HG03196 (cell line): ENCODE results near the gene LRRK1.

ENCODE experiments used
- ATAC-seq: cut with Tn5 transposase; IDR thresholded peaks from one replicate; pipeline ENCODE4 v1.9.1; 2021; ENCODE audit not compliant: unreplicated experiment

Gene LRRK1

DNA sequence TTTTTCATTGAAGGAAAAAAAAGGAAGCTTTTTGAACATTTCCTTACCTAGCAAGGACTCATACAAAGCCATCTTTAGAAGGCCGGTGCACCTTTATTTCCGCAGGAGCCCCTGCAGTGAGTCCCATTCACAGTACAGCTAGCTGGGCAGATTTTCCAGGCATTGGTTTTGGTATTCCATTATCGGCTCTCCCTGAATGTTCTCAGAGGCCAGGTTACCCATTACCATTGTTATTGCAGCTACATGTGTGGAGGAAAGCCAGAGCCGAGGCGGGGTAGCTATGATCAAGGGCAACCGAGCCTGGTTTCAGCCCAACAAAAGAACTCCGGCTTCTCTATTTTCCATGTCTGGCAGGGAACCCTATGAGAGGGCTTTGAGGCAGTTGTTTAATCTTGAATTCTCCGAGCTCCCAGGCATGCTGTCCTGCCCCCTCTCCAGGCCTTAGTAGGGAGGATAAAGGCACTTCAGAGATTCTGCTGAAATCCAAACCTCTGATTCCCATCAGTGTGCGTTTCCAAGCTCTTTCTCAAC is 100.3 kb downstream of the LRRK1 start:
- no peak for ATAC-seq

DNA sequence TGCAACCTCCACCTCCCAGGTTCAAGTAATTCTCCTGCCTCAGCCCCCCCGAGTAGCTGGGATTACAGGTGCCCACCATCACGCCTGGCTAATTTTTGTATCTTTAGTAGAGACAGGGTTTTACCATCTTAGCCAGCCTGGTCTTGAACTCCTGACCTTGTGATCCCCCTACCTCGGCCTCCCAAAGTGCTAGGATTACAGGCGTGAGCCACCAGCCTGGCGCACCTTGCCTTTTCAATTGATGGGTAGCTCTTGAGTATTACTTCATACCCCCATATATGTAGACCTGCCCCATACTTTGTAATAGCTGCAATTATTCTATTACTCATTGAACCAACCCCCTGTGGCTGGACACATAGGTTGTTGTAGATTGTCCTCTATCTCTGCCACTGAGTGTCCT is 101.3 kb downstream of the LRRK1 start:
- no peak for ATAC-seq

GRCh38 chr15:101020945-101021344 is 101.8 kb downstream of the LRRK1 start:
- ATAC-seq, result no peak

DNA sequence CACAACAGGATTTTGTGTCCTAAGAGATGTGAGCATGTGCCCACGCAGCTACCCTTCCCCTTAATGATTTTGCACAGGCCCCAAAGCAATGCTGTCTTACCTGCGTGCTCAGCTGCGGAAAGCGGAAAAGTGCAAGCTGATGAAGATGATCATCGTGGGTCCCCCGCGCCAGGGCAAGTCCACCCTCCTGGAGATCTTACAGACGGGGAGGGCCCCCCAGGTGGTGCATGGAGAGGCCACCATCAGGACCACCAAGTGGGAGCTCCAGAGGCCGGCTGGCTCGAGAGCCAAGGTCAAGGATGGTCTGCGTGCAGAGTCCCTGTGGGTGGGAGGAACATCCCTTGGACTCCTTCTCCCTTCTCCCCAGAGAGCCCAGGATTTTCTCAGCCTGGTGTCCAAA is 103.1 kb downstream of the LRRK1 start:
- ATAC-seq, result no peak

GRCh38 chr15:101022876-101023275 is 103.7 kb downstream of the LRRK1 start:
- no peak for ATAC-seq

- no peak for ATAC-seq
Observed at GRCh38 chr15:101023501-101024072, 104.4 kb downstream of the LRRK1 start.

- ATAC-seq, result no peak
Observed at GRCh38 chr15:101024073-101024695, 105.0 kb downstream of the LRRK1 start.

DNA sequence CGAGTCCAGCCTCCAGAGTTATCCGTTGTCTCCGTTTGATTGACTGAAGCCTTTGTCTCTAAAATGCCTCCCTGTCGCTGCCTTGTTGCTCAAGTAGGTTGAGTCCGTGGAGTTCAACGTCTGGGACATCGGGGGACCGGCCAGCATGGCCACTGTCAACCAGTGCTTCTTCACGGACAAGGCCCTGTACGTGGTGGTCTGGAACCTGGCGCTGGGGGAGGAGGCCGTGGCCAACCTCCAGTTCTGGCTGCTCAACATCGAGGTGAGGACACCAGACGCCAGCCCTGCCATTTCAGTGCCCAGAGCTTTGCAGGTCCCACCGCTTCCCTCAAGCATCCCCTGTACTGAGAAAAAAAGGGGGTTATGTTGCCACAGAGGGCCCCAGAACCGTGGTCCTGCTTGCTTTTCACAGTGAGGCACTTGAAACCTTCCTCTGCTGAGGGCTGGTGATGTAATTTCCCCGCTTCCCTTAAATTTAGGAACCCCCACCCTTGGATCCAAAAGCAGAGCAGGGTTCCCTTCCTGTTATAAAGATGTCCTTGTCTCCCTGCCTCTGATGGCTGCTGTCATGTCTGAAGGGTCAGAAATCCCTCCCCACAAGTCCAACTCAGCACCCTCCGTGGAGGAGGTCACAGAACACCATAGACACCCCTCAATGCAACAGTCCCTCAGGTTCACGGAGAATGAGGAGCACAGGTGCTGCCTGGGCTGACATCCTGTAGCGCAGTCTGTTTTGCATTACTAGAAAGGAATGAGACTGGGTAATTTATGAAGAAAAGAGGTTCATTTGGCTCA is 105.7 kb downstream of the LRRK1 start:
- no peak for ATAC-seq

DNA sequence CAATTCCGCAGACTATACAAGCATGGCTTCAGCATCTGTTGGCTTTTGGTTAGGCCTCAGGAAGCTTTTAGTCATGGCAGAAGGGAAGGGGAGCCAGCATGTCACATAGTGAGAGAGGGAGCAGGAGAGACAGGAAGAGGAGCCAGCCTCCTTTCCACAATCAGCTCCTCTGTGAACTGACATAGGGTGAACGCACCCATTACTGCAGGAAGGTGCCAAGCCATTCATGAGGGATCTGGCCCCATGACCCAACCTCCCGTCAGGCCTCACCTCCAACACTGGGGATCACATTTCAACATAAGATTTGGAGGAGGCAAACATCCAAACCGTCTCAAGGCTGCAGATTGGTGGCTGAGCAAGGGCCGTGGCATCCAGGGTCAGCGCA is 106.3 kb downstream of the LRRK1 start:
- ATAC-seq, result no peak

- ATAC-seq, result no peak
Observed at GRCh38 chr15:101025896-101026631, 106.9 kb downstream of the LRRK1 start.

- no peak for ATAC-seq
Observed at GRCh38 chr15:101026656-101027272, 107.6 kb downstream of the LRRK1 start.

DNA sequence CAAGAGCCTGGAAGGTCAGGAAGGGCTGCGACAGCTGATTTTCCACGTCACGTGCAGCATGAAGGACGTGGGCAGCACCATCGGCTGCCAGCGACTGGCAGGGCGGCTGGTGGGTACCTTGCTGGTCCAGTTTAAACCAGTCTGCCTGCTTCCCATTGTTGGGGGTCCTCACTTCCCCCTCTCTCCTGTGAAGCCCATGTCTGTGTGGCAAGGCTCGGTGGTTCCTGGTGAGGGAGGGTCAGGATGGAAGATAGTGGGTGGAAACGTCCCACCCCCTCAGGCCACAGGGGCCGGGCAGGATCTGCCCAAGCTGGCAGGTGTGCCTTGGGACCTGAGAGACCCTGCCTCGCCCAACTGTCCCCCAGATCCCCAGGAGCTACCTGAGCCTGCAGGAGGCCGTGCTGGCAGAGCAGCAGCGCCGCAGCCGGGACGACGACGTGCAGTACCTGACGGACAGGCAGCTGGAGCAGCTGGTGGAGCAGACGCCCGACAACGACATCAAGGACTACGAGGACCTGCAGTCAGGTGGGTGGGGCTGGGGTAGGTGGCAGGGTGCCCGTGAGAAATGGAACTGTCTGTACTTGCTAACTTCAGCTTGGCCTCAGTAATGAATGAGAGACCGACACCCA is 108.2 kb downstream of the LRRK1 start:
- no peak for ATAC-seq

GRCh38 chr15:101027920-101028319 is 108.8 kb downstream of the LRRK1 start:
- ATAC-seq, result no peak

DNA sequence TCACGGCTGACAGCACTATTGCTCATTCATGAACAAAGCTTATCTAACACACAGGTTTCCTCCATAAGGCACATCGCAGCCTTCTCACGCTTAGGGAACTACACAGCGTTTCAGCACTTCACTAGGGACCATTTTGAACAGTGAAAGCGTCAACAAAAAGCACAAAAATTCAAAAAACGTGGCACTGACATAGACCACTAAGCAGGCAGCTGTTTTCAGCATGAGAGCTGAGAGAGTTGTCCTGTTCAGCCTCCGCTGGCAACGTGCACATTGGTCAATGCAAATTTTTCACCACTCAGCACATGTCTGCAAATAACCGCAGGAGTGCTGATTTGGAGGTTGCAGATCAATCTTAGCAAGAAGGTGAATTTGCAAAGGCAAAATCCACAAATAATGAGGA is 109.2 kb downstream of the LRRK1 start:
- ATAC-seq, result no peak

- ATAC-seq, result no peak
Observed at GRCh38 chr15:101028772-101029438, 109.7 kb downstream of the LRRK1 start.

DNA sequence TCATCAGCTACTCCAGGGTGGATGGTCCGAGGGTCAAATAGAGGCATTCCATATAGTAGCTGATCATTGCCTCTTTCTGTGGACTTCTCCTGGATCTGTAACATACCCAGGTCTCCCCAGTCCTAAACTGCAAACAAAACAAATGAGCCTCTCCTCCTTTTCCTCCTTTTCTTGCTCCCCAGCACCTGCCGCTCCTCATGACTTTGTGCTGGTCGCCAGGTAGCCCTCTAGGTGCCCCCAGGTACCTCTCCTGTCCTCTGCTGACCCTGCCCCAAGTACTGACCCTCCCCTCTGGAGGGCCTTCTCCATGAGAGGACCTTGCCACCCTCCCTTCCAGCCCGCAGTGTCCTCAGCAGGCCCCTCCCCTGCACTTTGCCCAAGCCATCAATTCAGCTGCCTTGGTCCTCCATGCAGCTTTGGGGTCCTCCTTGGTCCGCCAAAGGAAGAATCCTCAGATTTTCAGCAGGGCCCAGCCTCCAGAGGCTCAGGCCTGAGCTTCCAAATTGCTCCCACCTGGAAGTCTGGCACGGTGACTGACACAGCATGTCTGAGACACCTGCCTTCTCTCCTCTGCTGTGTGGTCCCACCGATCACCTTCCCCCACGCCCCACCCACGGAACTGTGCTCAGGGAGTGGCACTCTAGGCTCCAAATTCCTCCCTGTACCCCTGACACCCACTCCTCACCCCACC is 111.0 kb downstream of the LRRK1 start:
- no peak for ATAC-seq

- ATAC-seq, result no peak
Observed at GRCh38 chr15:101031213-101031612, 112.1 kb downstream of the LRRK1 start.

DNA sequence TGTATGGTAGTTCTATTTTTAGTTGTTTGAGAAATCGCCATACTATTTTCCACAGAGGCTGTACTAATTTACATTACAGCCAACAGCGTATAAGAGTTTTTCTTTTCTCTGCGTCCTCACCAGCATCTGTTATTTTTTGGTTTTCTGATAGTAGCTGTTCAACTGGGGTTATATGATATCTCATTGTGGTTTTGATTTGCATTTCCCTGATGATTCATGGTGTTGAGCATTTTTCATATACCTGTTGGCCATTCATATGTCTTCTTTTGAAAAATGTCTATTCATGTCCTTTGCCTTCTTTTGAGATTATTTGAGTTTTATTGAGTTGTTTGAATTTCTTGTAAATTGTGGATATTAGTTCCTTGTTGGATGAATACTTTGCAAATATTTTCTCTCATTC is 114.6 kb downstream of the LRRK1 start:
- no peak for ATAC-seq

GRCh38 chr15:101035611-101036010 is 116.5 kb downstream of the LRRK1 start:
- ATAC-seq, result peak; percentile 57
